Subcutaneous abdominal adipose tissue (tissue), 5 donors: ENCODE measurements around the gene RGMA.

Experiments used
- H3K27ac ChIP-seq: one replicate; pipeline ENCODE4 v1.7.0; 2013; ENCODE audit warnings: low read depth, mild to moderate bottlenecking, inconsistent platforms, low read length, moderate library complexity
- H3K27me3 ChIP-seq, 5 donors: one replicate each; pipeline ENCODE4 v1.7.0; 2013; ENCODE audit warnings: low read length in 5 of 5, inconsistent platforms in 1 of 5; ENCODE audit not compliant: control insufficient read depth in 5 of 5, insufficient read depth in 4 of 5
- H3K36me3 ChIP-seq, 5 donors: one replicate each; pipeline ENCODE4 v1.7.0; 2013; ENCODE audit warnings: low read length in 5 of 5; ENCODE audit not compliant: control insufficient read depth in 5 of 5, insufficient read depth in 5 of 5
- H3K4me1 ChIP-seq, 5 donors: one replicate each; pipeline ENCODE4 v1.7.0; 2013; ENCODE audit warnings: low read length in 5 of 5, mild to moderate bottlenecking in 3 of 5, moderate library complexity in 1 of 5; ENCODE audit not compliant: control insufficient read depth in 5 of 5, insufficient read depth in 5 of 5
- H3K4me3 ChIP-seq, 5 donors: one replicate each; pipeline ENCODE4 v1.7.0; 2013; ENCODE audit warnings: low read length in 5 of 5, low read depth in 1 of 5
- H3K9ac ChIP-seq, 5 donors: one replicate each; pipeline ENCODE4 v1.7.0; 2013; ENCODE audit warnings: low read length in 5 of 5, mild to moderate bottlenecking in 4 of 5, moderate library complexity in 3 of 5
- H3K9me3 ChIP-seq, 5 donors: one replicate each; pipeline ENCODE4 v1.7.0; 2013; ENCODE audit warnings: low read length in 5 of 5; ENCODE audit not compliant: control insufficient read depth in 5 of 5
- donor health status: healthy.
- donor health status: healthy.
- donor health status: healthy.
- donor health status: healthy.
- donor health status: healthy.

Gene RGMA

GRCh38 chr15:93121973-93122910 lies 33.2 kb upstream of the RGMA start:
- H3K27ac ChIP-seq = no peak overlapping the region

GRCh38 chr15:93121107-93121506 lies 32.1 kb upstream of the RGMA start:
- H3K27ac ChIP-seq = no peak overlapping the region
- H3K9ac ChIP-seq = no peak overlapping the region
- no peaks in the 10 kb centered on the region for H3K27me3 ChIP-seq
- no peaks in the 10 kb centered on the region for H3K9me3 ChIP-seq
- H3K36me3 ChIP-seq = no peaks in the 10 kb centered on the region
- H3K4me3 ChIP-seq = no peak overlapping the region
- peaks cover 0 to 12% (median 9%) of the 10 kb centered on the region in 5 donors for H3K4me1 ChIP-seq

More at GRCh38 chr15:93121973-93122910, 33.2 kb upstream of the RGMA start:
- H3K36me3 ChIP-seq = no peaks in the 10 kb centered on the region
- H3K4me1 ChIP-seq = peaks cover 0 to 18% (median 17%) of the 10 kb centered on the region in 5 donors
- H3K9ac ChIP-seq = no peak overlapping the region
- no peaks in the 10 kb centered on the region for H3K27me3 ChIP-seq
- no peaks in the 10 kb centered on the region for H3K9me3 ChIP-seq
- peak overlapping the region in 1 of 5 donors; percentile 15 for H3K4me3 ChIP-seq

DNA sequence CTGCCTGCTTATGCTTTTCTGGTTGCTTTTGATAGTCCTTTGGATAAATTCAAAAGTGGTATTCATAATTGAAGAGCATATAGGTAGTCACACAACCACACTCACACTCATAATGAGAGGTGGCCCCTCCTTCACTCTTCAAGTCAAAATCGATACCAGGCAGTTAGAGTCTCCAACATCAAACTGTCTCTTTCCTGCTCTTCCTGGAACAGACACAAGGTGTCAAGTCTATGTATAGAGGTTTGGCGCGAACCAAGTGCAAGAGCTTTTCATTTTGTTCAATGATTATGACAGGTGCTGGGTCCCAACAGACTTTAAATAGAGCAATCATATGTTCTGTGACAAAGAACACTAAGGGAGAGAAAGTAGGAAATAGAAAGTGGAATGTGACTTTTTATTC lies 29.9 kb upstream of the RGMA start:
- Histone ChIP-seq H3K36me3 (no peaks in the 10 kb centered on the region), H3K27me3 (no peaks in the 10 kb centered on the region), H3K9me3 (no peaks in the 10 kb centered on the region), H3K27ac (no peak overlapping the region), H3K9ac (no peak overlapping the region), H3K4me3 (no peak overlapping the region), H3K4me1 (peaks cover 0 to 12% (median 9%) of the 10 kb centered on the region in 5 donors)

GRCh38 chr15:93111451-93111850 lies 22.4 kb upstream of the RGMA start:
- peaks cover 0 to 7% (median 6%) of the 10 kb centered on the region in 5 donors for H3K27me3 ChIP-seq

GRCh38 chr15:93110502-93111040 lies 21.6 kb upstream of the RGMA start:
- Histone ChIP-seq H3K27ac (no peak overlapping the region), H3K4me1 (no peaks in the 10 kb centered on the region), H3K4me3 (no peak overlapping the region), H3K9me3 (no peaks in the 10 kb centered on the region), H3K27me3 (peaks cover 0 to 7% (median 6%) of the 10 kb centered on the region in 5 donors), H3K36me3 (no peaks in the 10 kb centered on the region), H3K9ac (no peak overlapping the region)

More at GRCh38 chr15:93111451-93111850, 22.4 kb upstream of the RGMA start:
- no peaks in the 10 kb centered on the region for H3K9me3 ChIP-seq
- no peaks in the 10 kb centered on the region for H3K36me3 ChIP-seq
- H3K4me1 ChIP-seq = no peaks in the 10 kb centered on the region
- H3K9ac ChIP-seq = no peak overlapping the region
- no peak overlapping the region for H3K4me3 ChIP-seq
- H3K27ac ChIP-seq = no peak overlapping the region

DNA sequence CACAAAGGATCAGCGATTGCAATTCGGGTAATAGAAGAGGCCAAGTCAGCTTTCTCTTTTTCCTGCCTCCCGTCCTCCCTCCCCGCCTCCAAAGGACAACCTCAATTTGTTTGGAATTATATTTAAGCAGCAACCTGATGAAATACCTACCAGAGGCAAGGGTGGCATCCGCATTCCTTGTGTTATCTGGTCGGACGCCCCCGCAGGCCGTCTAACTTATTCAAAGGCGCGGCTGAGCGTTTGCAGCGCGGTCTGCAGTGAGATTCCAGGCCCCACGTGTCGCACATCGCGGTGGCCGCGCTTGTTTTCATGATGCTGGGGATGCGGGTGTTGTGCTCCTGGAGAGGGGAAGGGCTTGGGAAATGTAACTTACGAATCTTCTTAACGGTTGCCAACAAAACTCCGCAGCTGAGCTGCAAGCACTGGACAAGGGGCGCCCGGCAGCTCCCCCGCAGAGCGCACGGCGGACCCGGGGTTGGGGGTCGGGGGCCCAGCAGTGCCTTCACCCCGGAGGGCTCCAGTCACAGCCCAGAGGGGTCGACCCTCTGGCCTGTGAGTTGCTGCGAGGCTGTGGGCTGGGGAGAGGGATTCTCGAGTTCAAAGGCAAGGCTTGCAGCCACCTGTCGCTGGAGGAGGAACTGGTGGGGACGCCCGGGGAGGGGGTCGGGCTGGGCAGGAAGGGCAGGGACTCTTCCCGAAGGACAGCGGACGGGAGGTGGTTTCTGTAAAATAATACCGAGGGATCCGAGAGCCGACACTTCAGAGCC lies 20.5 kb upstream of the RGMA start:
- no peaks in the 10 kb centered on the region for H3K9me3 ChIP-seq
- H3K4me3 ChIP-seq = no peak overlapping the region
- H3K36me3 ChIP-seq = no peaks in the 10 kb centered on the region
- H3K4me1 ChIP-seq = no peaks in the 10 kb centered on the region
- H3K27ac ChIP-seq = no peak overlapping the region
- H3K27me3 ChIP-seq = peaks cover 0 to 7% (median 6%) of the 10 kb centered on the region in 5 donors
- no peak overlapping the region for H3K9ac ChIP-seq

DNA sequence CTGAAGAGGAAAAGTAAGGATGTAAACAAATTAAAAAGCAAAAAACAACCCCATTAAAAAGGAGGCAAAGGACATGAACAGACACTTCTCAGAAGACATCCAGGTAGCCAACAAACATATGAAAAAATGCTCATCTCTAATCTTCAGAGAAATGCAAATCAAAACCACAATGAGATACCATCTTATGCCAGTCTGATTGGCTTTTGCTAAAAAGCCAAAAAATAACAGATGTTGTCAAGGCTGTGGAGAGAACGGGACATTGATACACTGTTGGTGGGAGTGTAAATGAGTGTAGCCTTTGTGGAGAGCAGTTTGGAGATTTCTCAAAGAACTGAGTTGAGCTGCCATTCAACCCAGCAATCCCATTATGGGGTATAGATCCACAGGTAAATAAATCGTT lies 18.6 kb upstream of the RGMA start:
- Histone ChIP-seq H3K36me3 (no peaks in the 10 kb centered on the region), H3K9ac (no peak overlapping the region), H3K9me3 (peaks cover 5 to 14% (median 12%) of the 10 kb centered on the region in 5 donors), H3K4me1 (no peaks in the 10 kb centered on the region), H3K27ac (no peak overlapping the region), H3K27me3 (peaks cover 0 to 7% (median 6%) of the 10 kb centered on the region in 5 donors), H3K4me3 (no peak overlapping the region)

DNA sequence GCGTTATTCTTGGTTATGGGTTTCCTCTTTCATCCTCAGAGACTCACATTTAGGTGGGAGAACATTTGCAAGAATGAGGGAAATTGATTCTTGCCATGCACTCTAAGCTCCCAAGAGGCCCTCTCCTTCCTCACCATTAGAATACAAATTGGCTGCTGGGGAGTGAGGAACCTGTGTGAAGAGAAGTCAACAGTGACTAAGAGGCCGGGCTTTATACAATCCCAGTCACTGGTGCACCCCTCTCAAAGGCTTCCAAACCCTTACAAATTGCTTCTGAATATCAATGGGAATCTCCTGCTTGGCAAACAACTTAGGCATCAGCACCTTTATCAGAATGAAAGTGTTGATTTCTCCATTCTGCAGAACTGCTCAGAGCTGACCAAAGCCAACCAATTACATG lies 16.5 kb upstream of the RGMA start:
- Histone ChIP-seq H3K9ac (no peak overlapping the region), H3K27ac (no peak overlapping the region), H3K36me3 (no peaks in the 10 kb centered on the region), H3K27me3 (peaks cover 0 to 7% (median 5%) of the 10 kb centered on the region in 5 donors), H3K9me3 (peaks cover 5 to 14% (median 12%) of the 10 kb centered on the region in 5 donors), H3K4me1 (no peaks in the 10 kb centered on the region), H3K4me3 (no peak overlapping the region)

DNA sequence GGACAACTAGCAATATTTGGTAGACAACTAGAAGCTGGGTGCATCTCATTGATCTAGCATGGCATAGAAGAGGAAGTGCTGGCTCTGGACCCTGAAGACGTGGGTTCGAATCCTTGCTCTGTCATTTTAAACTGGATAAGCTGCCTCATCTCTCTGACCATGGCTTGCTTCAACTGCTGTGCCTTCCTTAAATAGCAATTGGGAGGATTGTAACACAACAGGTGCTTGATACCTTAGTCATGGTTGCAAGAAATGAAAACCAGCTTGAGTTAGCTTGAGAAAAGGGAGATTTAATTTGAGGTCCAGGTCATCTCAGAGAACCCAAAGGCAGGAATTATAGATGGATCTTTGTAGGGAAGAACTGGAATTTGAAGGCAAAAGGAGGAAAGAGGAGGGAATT lies 14.8 kb upstream of the RGMA start:
- no peak overlapping the region for H3K4me3 ChIP-seq
- H3K27me3 ChIP-seq = no peaks in the 10 kb centered on the region
- no peaks in the 10 kb centered on the region for H3K4me1 ChIP-seq
- H3K36me3 ChIP-seq = no peaks in the 10 kb centered on the region
- no peak overlapping the region for H3K27ac ChIP-seq
- H3K9ac ChIP-seq = no peak overlapping the region
- peaks cover 5 to 14% (median 12%) of the 10 kb centered on the region in 5 donors for H3K9me3 ChIP-seq
